Measurements from ENCODE around the gene SMAP2. TPM values are rescaled to one million over a fixed set of nuclear protein-coding genes. Genes with fewer than 3 reads are reported as not detected.

SMAP2 gene
- total RNA-seq, 1 experiment from 2014 or later, result 13.7 TPM

DNA sequence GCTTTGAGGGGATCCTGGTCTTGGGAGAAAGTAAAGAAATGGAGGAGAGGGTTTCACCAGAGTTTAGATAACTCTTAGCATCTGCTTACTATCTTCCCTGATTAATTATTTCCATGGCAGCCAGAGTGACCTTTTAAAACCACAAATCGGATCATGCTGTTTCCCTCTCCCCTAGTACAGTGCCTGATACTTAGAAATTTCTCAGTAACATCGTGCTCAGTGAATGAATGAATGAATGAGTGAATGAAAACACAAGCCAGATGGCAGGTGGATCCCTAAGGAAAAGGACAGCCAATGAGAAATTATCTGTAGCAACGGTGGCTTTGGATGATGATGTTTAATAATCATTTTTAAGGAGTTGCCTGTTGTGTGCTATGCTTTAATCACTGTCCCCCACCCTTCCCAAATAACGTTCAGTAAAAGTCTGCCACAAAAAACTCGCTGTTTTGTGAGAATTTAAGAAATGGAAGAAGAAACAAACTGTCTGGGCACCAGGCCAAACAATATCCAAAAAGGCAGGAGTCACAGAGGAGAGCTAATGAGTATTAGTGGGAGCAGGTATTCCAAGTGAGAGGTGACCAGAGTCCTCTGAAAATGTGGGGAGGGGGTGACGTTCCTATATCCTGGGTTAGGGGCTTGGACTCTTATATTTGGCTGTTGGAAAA is 737 bp upstream of the SMAP2 start:
- CTCF ChIA-PET, result interaction anchor here (0.8 to 1.9 kb wide), 8 partner anchors 8 to 333 kb away, joined by 3 to 7 read pairs (median 4); no protein-coding TSS in a partner anchor
- no peak for DNase-seq
- Mint-ChIP-seq H3K9me3 (ENCODE audit: low read depth, unreplicated experiment) (no peaks in the 10 kb centered on the region), H3K4me3 (ENCODE audit: low read depth, unreplicated experiment) (peak overlapping the region; percentile 75), H3K36me3 (ENCODE audit: insufficient read depth, unreplicated experiment) (peaks cover 20% of the 10 kb centered on the region), H3K4me1 (ENCODE audit: low read depth, unreplicated experiment) (peaks cover 29% of the 10 kb centered on the region), H3K27ac (ENCODE audit: unreplicated experiment) (no peak overlapping the region), H3K27me3 (ENCODE audit: unreplicated experiment) (peaks cover 17% of the 10 kb centered on the region)
- no TSS peak for BruUV-seq (replicated peaks)
- intact Hi-C loops (cut with micrococcal nuclease; ENCODE audit: unreplicated experiment), result no loop called here
- TF ChIP-seq, protein P1, sequence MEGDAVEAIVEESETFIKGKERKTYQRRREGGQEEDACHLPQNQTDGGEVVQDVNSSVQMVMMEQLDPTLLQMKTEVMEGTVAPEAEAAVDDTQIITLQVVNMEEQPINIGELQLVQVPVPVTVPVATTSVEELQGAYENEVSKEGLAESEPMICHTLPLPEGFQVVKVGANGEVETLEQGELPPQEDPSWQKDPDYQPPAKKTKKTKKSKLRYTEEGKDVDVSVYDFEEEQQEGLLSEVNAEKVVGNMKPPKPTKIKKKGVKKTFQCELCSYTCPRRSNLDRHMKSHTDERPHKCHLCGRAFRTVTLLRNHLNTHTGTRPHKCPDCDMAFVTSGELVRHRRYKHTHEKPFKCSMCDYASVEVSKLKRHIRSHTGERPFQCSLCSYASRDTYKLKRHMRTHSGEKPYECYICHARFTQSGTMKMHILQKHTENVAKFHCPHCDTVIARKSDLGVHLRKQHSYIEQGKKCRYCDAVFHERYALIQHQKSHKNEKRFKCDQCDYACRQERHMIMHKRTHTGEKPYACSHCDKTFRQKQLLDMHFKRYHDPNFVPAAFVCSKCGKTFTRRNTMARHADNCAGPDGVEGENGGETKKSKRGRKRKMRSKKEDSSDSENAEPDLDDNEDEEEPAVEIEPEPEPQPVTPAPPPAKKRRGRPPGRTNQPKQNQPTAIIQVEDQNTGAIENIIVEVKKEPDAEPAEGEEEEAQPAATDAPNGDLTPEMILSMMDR (IDR thresholded peaks at IDR 0.05; ENCODE audit: unreplicated experiment), result no peak

GRCh38 chr1:40377512-40377911 is 4.0 kb downstream of the SMAP2 start:
- H3K36me3 Mint-ChIP-seq (ENCODE audit: insufficient read depth, unreplicated experiment), result peaks cover 20% of the 10 kb centered on the region
- intact Hi-C loops (cut with micrococcal nuclease; ENCODE audit: unreplicated experiment), result no loop called here
- peaks cover 2% of the 10 kb centered on the region for H3K27me3 Mint-ChIP-seq (ENCODE audit: unreplicated experiment)
- no peak overlapping the region for H3K4me3 Mint-ChIP-seq (ENCODE audit: low read depth, unreplicated experiment)
- no peak overlapping the region for H3K27ac Mint-ChIP-seq (ENCODE audit: unreplicated experiment)
- no peaks in the 10 kb centered on the region for H3K9me3 Mint-ChIP-seq (ENCODE audit: low read depth, unreplicated experiment)
- no peak for DNase-seq
- CTCF ChIA-PET, result no interaction called here
- BruUV-seq (replicated peaks), result no TSS peak
- H3K4me1 Mint-ChIP-seq (ENCODE audit: low read depth, unreplicated experiment), result peaks cover 36% of the 10 kb centered on the region
- TF ChIP-seq, protein P1 (IDR thresholded peaks at IDR 0.05; ENCODE audit: unreplicated experiment), result no peak

- Mint-ChIP-seq H3K9me3 (ENCODE audit: low read depth, unreplicated experiment) (no peaks in the 10 kb centered on the region), H3K4me1 (ENCODE audit: low read depth, unreplicated experiment) (peaks cover 45% of the 10 kb centered on the region), H3K4me3 (ENCODE audit: low read depth, unreplicated experiment) (no peak overlapping the region), H3K27ac (ENCODE audit: unreplicated experiment) (no peak overlapping the region), H3K27me3 (ENCODE audit: unreplicated experiment) (no peaks in the 10 kb centered on the region), H3K36me3 (ENCODE audit: insufficient read depth, unreplicated experiment) (peaks cover 1% of the 10 kb centered on the region)
- no TSS peak for BruUV-seq (replicated peaks)
- TF ChIP-seq, protein P1 (IDR thresholded peaks at IDR 0.05; ENCODE audit: unreplicated experiment), result no peak
- no peak for DNase-seq
- CTCF ChIA-PET, result no interaction called here
- intact Hi-C loops (cut with micrococcal nuclease; ENCODE audit: unreplicated experiment), result no loop called here
Observed at GRCh38 chr1:40379785-40380452, 6.4 kb downstream of the SMAP2 start.

DNA sequence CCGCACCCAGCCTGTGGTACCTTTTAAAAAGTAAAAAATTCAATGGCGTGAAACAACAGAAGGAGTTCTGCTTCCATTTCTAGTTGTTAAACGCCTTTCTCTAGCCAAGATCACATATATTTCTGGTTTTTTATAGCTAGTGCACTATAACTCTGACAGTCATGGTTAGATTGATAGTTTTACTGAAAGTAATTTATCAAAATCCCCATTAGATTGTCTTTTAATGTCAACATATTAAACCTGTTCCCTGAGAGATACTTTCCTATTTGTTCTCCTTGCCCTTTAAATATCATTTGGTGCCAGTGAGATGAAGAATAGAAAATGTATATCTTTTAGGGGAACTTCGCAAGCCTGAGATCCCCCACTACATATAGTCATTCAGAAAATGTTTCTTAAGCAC is 7.3 kb downstream of the SMAP2 start:
- peaks cover 49% of the 10 kb centered on the region for H3K4me1 Mint-ChIP-seq (ENCODE audit: low read depth, unreplicated experiment)
- no peaks in the 10 kb centered on the region for H3K36me3 Mint-ChIP-seq (ENCODE audit: insufficient read depth, unreplicated experiment)
- intact Hi-C loops (cut with micrococcal nuclease; ENCODE audit: unreplicated experiment), result no loop called here
- no peak for DNase-seq
- H3K4me3 Mint-ChIP-seq (ENCODE audit: low read depth, unreplicated experiment), result no peak overlapping the region
- BruUV-seq (replicated peaks), result no TSS peak
- no peak overlapping the region for H3K27ac Mint-ChIP-seq (ENCODE audit: unreplicated experiment)
- no peaks in the 10 kb centered on the region for H3K9me3 Mint-ChIP-seq (ENCODE audit: low read depth, unreplicated experiment)
- no peaks in the 10 kb centered on the region for H3K27me3 Mint-ChIP-seq (ENCODE audit: unreplicated experiment)
- TF ChIP-seq, protein P1 (IDR thresholded peaks at IDR 0.05; ENCODE audit: unreplicated experiment), result no peak
- CTCF ChIA-PET, result no interaction called here
